Astrocyte (in vitro differentiated cells and primary cell): ENCODE measurements around the gene FUZ. TPM values are rescaled to one million over a fixed set of nuclear protein-coding genes. Genes with fewer than 3 reads are reported as not detected.

Experiments
- DNase-seq: peaks from one replicate; pipeline ENCODE4 v3.0.0-alpha.2; 2010; ENCODE audit warnings: low read depth
- FAIRE-seq: peaks from 2 replicates; lab custom pipeline; 2011; peaks lifted over from hg19 to GRCh38; lab: Jason Lieb, UNC
- H2AFZ ChIP-seq: 2 replicates; pipeline ENCODE4 v1.6.0; 2012; ENCODE audit warnings: low read depth, low read length, inconsistent platforms
- H3K27ac ChIP-seq: 2 replicates; pipeline ENCODE4 v1.5.1; 2011; ENCODE audit warnings: low read depth, low read length, inconsistent platforms
- H3K27me3 ChIP-seq: 2 replicates; pipeline ENCODE4 v1.6.0; 2011; ENCODE audit warnings: low read length, inconsistent platforms; ENCODE audit not compliant: insufficient read depth
- H3K36me3 ChIP-seq: 2 replicates; pipeline ENCODE4 v1.5.1; 2011; ENCODE audit warnings: low read length, inconsistent platforms; ENCODE audit not compliant: insufficient read depth
- H3K4me1 ChIP-seq: 2 replicates; pipeline ENCODE4 v1.5.1; 2011; ENCODE audit warnings: low read length, inconsistent platforms; ENCODE audit not compliant: insufficient read depth
- H3K4me2 ChIP-seq: 2 replicates; pipeline ENCODE4 v1.6.0; 2012; ENCODE audit warnings: low read length, inconsistent platforms
- H3K4me3 ChIP-seq: 2 replicates; pipeline ENCODE4 v1.5.1; 2011; ENCODE audit warnings: low read depth, mild to moderate bottlenecking, low read length, inconsistent platforms; ENCODE audit not compliant: insufficient read depth
- H3K79me2 ChIP-seq: 2 replicates; pipeline ENCODE4 v1.6.0; 2012; ENCODE audit warnings: mild to moderate bottlenecking, low read length, inconsistent platforms; ENCODE audit not compliant: insufficient read depth
- H3K9ac ChIP-seq: 2 replicates; pipeline ENCODE4 v1.6.0; 2012; ENCODE audit warnings: mild to moderate bottlenecking, low read length, inconsistent platforms
- H3K9me3 ChIP-seq: 2 replicates; pipeline ENCODE4 v1.5.1; 2012; ENCODE audit warnings: low read depth, mild to moderate bottlenecking, low read length, inconsistent platforms; ENCODE audit not compliant: insufficient read depth
- H4K20me1 ChIP-seq: 2 replicates; pipeline ENCODE4 v1.6.0; 2012; ENCODE audit warnings: low read length, inconsistent platforms; ENCODE audit not compliant: insufficient read depth
- H3K27ac Mint-ChIP-seq: one replicate; pipeline ENCODE4 v1.8.0; 2021; ENCODE audit warnings: mild to moderate bottlenecking, mixed read lengths; ENCODE audit not compliant: unreplicated experiment
- H3K27me3 Mint-ChIP-seq: one replicate; pipeline ENCODE4 v1.8.0; 2021; ENCODE audit warnings: low read depth, mixed read lengths; ENCODE audit not compliant: unreplicated experiment
- H3K36me3 Mint-ChIP-seq: one replicate; pipeline ENCODE4 v1.8.0; 2021; ENCODE audit warnings: low read depth, mixed read lengths; ENCODE audit not compliant: unreplicated experiment
- H3K4me1 Mint-ChIP-seq: one replicate; pipeline ENCODE4 v1.8.0; 2021; ENCODE audit warnings: low read depth, mixed read lengths; ENCODE audit not compliant: unreplicated experiment
- H3K4me3 Mint-ChIP-seq: one replicate; pipeline ENCODE4 v1.8.0; 2021; ENCODE audit warnings: mild to moderate bottlenecking, moderate library complexity, mixed read lengths; ENCODE audit not compliant: unreplicated experiment
- H3K9me3 Mint-ChIP-seq: one replicate; pipeline ENCODE4 v1.8.0; 2021; ENCODE audit warnings: mild to moderate bottlenecking, mixed read lengths; ENCODE audit not compliant: unreplicated experiment
- EZH2 ChIP-seq: IDR thresholded peaks from 2 replicates; pipeline ENCODE4 v1.6.1; 2012; ENCODE audit warnings: mild to moderate bottlenecking, low read length, inconsistent platforms; ENCODE audit not compliant: insufficient read depth
- total RNA-seq: library from RNA; stranded (reverse); gene quantifications from 2 replicates; pipeline ENCODE4 v1.2.1, GENCODE V29; 2021
- TF ChIP-seq, protein P1 (sequence below): IDR thresholded peaks from 2 replicates; pipeline ENCODE4 v1.5.1; 2011; ENCODE audit warnings: low read depth, mild to moderate bottlenecking, inconsistent platforms, low read length, moderate library complexity; ENCODE audit not compliant: insufficient read depth

FUZ gene
- total RNA-seq, 1 donor from 2014 or later: 9.8 TPM

- Mint-ChIP-seq H3K27me3 (no peaks in the 10 kb centered on the region), H3K4me1 (peaks cover 2% of the 10 kb centered on the region), H3K36me3 (peaks cover 21% of the 10 kb centered on the region), H3K4me3 (no peak overlapping the region), H3K27ac (no peak overlapping the region), H3K9me3 (no peaks in the 10 kb centered on the region)
- Histone ChIP-seq H3K4me1 (no peaks in the 10 kb centered on the region), H3K27me3 (no peaks in the 10 kb centered on the region), H4K20me1 (peaks cover 74% of the 10 kb centered on the region), H3K9ac (no peak overlapping the region), H3K4me2 (no peak overlapping the region), H2AFZ (no peak overlapping the region), H3K79me2 (peaks cover 81% of the 10 kb centered on the region), H3K36me3 (no peaks in the 10 kb centered on the region), H3K27ac (no peak overlapping the region), H3K4me3 (no peak overlapping the region), H3K9me3 (no peaks in the 10 kb centered on the region)
- no peak for DNase-seq
- FAIRE-seq: no peak
- TF ChIP-seq, protein P1, sequence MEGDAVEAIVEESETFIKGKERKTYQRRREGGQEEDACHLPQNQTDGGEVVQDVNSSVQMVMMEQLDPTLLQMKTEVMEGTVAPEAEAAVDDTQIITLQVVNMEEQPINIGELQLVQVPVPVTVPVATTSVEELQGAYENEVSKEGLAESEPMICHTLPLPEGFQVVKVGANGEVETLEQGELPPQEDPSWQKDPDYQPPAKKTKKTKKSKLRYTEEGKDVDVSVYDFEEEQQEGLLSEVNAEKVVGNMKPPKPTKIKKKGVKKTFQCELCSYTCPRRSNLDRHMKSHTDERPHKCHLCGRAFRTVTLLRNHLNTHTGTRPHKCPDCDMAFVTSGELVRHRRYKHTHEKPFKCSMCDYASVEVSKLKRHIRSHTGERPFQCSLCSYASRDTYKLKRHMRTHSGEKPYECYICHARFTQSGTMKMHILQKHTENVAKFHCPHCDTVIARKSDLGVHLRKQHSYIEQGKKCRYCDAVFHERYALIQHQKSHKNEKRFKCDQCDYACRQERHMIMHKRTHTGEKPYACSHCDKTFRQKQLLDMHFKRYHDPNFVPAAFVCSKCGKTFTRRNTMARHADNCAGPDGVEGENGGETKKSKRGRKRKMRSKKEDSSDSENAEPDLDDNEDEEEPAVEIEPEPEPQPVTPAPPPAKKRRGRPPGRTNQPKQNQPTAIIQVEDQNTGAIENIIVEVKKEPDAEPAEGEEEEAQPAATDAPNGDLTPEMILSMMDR: no peak
- TF ChIP-seq EZH2: no peak
Observed at GRCh38 chr19:49776371-49776764, 36.7 kb downstream of the FUZ start.

- Mint-ChIP-seq H3K4me3 (no peak overlapping the region), H3K4me1 (peaks cover 2% of the 10 kb centered on the region), H3K27ac (no peak overlapping the region), H3K36me3 (peaks cover 18% of the 10 kb centered on the region), H3K27me3 (no peaks in the 10 kb centered on the region), H3K9me3 (no peaks in the 10 kb centered on the region)
- peaks cover 81% of the 10 kb centered on the region for H3K79me2 ChIP-seq
- H3K4me1 ChIP-seq: no peaks in the 10 kb centered on the region
- H3K27ac ChIP-seq: no peak overlapping the region
- FAIRE-seq (no peak), DNase-seq (no peak)
- no peaks in the 10 kb centered on the region for H3K9me3 ChIP-seq
- no peak overlapping the region for H3K4me2 ChIP-seq
- H3K9ac ChIP-seq: no peak overlapping the region
- H3K27me3 ChIP-seq: no peaks in the 10 kb centered on the region
- no peaks in the 10 kb centered on the region for H3K36me3 ChIP-seq
- TF ChIP-seq, protein P1: no peak
- no peak for TF ChIP-seq EZH2
- no peak overlapping the region for H3K4me3 ChIP-seq
- peaks cover 73% of the 10 kb centered on the region for H4K20me1 ChIP-seq
- H2AFZ ChIP-seq: no peak overlapping the region
Observed at GRCh38 chr19:49775742-49776370, 37.2 kb downstream of the FUZ start.

- no peaks in the 10 kb centered on the region for H3K4me1 ChIP-seq
- H3K9me3 ChIP-seq: no peaks in the 10 kb centered on the region
- no peak overlapping the region for H3K4me2 ChIP-seq
- DNase-seq (no peak), FAIRE-seq (no peak)
- Mint-ChIP-seq H3K4me3 (no peak overlapping the region), H3K9me3 (no peaks in the 10 kb centered on the region), H3K36me3 (peaks cover 16% of the 10 kb centered on the region), H3K27ac (no peak overlapping the region), H3K4me1 (peaks cover 2% of the 10 kb centered on the region), H3K27me3 (no peaks in the 10 kb centered on the region)
- H4K20me1 ChIP-seq: peaks cover 72% of the 10 kb centered on the region
- peaks cover 81% of the 10 kb centered on the region for H3K79me2 ChIP-seq
- no peak overlapping the region for H3K9ac ChIP-seq
- no peak overlapping the region for H3K4me3 ChIP-seq
- peaks cover 3% of the 10 kb centered on the region for H3K36me3 ChIP-seq
- H3K27me3 ChIP-seq: no peaks in the 10 kb centered on the region
- no peak overlapping the region for H2AFZ ChIP-seq
- TF ChIP-seq, protein P1: no peak
- no peak for TF ChIP-seq EZH2
- no peak overlapping the region for H3K27ac ChIP-seq
Observed at GRCh38 chr19:49774969-49775368, 38.1 kb downstream of the FUZ start.
